Activated CD4-positive, alpha-beta T cell treated with anti-CD3 and anti-CD28 coated beads for 24 hours (primary cell): ENCODE measurements around the gene MOV10L1.

Experiments used
- DNase-seq, 2 donors: peaks; one replicate each; pipeline ENCODE4 v3.0.0-alpha.2; 2020; ENCODE audit warnings: low read depth in 2 of 2

The MOV10L1 gene

DNA sequence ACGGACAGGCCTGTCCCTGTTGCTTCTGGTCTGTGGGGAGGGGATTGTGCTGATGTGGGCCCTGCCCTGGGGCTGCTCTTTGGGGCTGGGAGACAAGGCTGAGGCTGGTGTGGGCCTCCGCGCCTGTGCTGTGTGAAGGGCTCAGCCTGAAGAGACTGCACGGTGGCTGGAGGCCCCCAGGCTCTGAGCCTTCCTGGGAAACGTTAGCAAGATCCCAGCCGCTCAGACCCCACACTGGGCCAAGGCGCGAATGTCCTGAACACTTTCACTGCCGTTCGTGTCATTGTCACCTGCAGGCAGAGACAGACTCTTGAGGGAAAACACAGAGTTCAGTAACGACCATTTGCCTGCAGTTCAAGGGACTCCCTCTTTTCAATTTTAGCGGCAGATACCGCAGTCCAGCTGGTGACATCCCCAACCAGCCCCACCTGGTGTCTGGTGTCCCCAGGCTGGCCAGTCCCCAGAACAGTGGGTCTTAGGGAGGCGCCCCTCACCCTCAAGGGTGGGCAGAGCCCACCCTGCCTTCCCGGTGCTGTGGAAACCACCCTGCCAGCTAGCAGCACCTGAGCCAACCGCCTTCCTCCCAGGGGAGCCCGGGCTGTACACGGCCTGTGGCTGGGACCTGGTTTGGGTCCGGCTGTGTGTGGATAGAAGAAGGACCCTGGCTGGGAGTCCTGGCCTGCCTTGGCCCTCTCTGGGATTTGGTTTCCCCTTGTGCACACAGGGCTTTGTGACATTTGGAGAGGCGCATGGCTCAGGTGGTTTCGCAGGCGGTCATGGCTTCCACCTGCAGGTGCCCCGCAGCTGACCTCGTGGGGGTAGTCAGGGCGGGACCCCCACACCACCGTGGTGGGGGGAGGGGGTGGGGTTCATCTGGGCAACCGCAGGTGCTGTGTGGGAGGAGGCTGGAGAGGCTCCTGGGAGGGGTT is 86.4 kb downstream of the MOV10L1 start:
- DNase-seq, result no peak

DNA sequence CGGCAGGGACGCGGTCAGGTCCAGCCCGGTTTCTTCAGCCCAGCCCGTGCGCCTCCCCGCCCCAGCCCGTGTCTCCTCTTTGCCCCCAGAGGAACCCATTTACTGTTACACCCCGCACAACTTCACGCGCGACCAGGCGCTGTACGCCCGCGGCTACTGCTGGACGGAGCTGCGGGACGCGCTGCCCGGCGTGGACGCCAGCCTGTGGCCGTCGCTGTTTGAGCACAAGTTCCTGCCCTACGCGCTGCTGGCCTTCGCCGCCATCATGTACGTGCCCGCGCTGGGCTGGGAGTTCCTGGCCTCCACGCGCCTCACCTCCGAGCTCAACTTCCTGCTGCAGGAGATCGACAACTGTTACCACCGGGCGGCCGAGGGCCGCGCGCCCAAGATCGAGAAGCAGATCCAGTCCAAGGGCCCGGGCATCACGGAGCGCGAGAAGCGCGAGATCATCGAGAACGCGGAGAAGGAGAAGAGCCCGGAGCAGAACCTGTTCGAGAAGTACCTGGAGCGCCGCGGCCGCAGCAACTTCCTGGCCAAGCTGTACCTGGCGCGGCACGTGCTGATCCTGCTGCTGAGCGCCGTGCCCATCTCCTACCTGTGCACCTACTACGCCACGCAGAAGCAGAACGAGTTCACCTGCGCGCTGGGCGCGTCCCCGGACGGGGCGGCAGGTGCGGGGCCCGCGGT is 87.2 kb downstream of the MOV10L1 start:
- no peak for DNase-seq

DNA sequence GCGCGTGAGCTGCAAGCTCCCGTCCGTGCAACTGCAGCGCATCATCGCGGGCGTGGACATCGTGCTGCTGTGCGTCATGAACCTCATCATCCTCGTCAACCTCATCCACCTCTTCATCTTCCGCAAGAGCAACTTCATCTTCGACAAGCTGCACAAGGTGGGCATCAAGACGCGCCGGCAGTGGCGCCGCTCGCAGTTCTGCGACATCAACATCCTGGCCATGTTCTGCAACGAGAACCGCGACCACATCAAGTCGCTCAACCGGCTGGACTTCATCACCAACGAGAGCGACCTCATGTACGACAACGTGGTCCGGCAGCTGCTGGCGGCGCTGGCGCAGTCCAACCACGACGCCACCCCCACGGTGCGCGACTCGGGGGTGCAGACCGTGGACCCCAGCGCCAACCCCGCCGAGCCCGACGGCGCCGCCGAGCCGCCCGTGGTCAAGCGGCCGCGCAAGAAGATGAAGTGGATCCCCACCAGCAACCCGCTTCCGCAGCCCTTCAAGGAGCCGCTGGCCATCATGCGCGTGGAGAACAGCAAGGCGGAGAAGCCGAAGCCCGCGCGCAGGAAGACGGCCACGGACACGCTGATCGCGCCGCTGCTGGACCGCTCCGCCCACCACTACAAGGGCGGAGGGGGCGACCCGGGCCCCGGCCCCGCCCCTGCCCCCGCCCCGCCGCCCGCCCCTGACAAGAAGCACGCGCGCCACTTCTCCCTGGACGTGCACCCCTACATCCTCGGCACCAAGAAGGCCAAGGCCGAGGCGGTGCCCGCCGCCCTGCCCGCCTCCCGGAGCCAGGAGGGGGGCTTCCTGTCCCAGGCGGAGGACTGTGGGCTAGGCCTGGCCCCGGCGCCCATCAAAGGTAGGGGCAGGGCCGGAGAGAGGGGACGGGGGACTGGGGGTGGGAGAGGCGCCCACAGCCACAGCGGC is 88.0 kb downstream of the MOV10L1 start:
- no peak for DNase-seq

DNA sequence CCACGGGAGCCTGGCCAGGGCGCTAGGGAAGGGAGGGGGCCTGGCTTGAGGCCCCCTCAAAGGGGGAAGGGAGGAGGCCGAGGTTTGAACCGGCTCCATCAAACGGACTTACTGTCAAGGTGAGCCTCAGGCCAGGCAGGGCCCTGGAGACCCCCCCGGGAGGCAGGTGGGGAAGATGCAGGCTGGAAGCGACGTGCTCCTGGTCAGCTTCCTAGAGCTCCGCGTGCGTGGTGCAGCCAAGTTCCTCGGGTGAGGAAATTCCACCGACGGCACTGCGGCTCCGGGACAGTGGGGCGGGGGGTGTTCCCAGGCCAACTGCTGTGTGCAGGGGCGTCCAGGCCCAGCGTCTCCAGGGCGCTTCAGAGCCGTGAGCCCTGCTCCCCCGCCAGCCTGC is 88.7 kb downstream of the MOV10L1 start:
- DNase-seq, result no peak

DNA sequence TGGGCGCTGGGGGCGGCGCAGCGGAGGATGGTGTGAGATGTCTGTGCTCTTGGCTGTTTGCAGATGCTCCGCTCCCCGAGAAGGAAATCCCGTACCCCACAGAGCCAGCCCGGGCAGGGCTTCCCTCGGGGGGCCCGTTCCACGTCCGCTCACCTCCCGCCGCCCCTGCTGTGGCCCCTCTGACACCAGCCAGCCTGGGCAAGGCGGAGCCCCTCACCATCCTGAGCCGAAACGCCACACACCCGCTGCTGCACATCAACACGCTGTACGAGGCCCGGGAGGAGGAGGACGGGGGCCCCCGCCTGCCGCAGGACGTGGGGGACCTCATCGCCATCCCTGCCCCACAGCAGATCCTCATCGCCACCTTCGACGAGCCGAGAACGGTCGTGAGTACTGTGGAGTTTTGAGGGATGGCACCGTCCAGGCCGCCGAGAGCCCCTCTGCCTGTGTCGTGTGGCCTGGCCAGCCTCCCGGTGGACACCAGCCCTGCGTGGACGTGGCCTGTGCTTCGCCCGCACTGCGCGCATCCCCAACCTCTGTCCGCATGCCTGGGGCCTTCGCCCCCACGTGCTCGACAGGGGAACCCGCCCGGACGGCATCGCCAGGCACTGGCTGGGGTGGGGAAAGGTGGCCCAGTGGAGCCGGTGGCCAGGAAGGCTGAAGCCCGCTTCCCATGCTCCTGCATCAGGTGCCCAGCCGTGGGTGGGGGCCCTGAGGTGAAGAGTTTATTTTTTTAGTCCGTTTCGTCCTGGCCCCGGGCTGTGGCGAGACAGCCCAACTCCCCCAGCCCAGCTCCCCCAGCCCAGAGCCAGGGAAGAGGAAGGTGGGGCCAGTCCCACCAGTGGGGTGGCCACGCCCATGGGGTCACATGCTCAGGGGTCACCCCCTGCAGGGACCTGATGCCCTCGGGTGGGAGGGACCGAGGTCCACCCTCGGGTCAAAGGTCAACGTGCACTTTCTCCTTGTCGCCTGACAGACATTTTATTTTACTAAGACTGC is 89.4 kb downstream of the MOV10L1 start:
- no peak for DNase-seq

DNA sequence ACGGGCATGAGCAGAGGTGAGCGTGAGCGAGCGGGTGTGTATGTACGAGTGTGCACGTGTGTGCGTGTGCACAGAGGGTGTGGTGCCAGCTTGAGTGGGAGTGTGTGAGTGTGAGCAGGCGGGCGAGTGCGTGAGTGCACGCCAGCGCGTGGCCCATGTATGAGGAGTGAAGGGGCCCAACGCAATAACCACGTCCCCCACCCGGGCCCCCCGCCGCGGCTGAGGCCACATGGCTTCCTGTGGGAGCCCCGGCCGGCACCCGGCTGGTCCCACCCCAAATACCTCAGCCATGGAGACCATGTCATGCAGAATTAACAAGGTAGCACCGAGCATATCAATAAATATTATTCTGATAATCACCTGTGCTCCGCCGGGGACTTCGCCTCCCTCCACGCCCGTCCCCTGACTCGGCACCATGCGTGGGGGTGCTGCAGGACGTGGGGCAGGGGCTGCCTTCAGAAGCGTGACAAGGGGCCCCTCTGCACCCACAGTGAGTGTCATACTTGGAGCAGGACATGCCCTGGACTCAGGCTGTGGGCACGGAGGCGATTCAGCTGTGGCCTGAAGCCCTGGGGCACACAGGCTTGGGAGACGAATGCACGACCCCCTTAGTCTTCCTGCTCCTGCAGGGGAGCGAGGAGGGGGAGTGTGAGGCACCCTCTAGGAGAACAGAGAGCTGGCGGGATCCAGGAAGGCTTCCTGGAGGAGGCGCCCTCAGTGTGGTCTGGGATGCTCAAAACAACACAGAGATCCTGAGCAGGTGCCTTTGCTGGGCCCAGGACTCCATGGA is 90.3 kb downstream of the MOV10L1 start:
- no peak for DNase-seq

DNA sequence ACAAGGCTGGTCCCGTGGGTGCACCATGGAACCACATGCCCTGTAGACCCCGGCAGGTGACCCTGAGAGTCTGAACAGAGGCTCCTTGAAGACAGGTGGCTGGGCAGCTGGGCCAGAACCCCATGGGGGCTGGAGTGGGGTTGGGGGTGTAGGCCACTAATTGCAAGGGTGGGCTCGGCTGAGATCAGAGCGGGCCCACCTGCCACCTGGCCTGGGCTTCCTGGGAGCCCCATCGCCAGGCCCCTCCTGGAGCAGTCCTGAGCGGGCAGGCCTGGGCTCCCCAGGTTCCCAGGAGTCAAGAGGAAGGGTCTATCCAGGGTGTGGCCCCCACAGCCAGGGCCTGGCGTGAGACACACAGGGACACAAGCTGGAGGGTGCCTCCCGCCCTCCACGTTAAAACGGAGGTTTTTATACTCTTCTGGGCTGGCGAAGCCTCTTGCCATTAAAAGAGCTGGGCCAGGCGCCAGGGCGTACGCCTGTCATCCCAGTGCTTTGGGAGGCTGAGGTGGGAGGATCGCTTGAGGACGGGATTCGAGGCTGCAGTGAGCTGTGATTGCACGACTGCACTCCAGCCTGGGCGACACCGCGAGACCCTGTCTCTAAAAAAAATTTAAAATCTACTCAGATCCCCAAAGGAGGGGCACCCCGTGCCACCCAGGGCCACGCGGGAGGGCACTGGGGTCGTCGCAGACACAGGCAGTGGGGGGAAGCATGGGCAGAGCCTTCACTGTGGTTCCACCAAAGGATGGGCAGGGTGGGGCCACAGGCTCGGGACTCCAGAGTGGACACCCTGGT is 91.1 kb downstream of the MOV10L1 start:
- no peak for DNase-seq

DNA sequence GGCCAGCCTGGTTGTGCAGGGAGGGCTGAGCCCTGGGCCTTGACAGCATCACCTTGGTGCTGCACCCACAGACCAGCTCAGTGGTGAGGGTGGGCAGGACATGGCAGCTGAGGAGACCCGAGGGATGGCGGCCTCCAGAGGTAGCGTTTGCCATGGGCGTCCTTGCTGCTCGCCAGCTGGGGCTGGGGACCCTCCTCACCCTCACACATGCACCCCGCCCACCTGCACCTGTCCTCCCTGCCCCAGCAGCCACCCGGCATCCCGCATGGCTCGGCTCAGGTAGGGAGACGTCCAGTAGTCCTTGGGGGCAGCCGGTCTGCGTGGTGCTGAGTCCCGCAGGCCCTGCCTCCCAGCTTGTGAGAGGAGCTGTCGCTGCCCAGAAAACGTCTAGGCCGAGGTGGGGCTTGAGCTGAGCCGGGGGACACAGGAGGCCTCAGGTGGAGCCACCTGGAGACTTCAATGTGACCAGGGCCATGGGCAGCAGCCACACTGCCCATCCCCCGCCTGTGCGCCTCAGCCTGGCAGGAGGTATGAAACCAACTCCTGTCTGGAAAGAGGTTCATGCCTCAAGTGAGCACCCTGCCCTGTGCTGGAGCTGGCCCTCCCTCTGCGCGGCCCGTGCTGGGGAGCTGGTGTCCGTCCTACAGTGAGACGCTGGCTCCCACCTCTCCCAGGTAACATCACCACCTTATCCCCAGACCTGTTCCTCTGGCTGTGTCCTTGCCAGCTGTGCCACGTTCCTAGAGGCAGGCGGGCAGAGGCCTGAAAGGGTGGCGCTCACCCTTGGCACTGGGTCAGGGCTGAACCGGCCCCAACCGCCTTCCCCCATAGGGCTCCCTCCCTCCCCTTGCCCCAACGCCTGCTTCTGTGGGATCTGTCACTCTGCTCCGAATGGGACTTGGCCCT is 92.6 kb downstream of the MOV10L1 start:
- DNase-seq, result no peak

DNA sequence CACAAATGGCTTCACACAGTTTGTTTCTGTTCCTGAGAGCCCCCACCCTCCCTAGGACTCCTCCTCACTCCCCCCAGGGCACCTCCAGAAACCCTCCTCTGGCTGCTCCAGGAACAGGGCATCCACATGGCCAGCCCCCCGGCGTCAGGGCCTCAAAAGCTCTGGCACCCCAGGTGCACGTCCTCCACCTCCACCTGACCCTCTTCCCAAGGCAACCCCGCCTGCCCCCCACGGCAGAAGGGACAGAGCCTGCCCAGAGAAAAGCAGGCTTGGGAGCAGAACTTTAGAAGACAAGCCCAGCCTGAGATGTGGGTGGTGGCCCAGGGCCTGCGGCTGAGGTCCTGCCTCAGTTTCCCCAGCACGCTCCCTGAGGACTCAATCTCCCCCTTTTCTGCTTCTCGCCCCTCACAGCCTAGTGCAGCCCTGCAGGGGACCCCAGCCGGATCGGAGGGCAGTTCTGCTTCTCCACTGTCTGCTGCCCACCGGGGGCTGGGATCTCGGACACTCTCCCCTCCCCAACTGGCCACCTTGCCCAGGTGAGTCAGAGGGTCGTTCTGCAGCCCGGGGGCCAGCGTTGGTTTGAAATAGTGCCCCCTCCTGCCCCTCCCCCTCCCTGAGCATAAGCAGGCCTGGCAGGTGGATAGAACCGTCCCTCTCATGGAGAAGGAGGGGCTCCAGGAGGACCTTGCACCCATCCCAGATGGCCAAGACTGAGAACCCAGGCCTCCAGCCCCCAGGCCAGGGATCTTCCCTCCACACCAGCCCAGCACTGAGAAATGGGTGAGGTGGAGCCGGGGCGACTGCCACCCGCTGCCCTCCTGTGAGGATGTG is 93.5 kb downstream of the MOV10L1 start:
- DNase-seq, result no peak

DNA sequence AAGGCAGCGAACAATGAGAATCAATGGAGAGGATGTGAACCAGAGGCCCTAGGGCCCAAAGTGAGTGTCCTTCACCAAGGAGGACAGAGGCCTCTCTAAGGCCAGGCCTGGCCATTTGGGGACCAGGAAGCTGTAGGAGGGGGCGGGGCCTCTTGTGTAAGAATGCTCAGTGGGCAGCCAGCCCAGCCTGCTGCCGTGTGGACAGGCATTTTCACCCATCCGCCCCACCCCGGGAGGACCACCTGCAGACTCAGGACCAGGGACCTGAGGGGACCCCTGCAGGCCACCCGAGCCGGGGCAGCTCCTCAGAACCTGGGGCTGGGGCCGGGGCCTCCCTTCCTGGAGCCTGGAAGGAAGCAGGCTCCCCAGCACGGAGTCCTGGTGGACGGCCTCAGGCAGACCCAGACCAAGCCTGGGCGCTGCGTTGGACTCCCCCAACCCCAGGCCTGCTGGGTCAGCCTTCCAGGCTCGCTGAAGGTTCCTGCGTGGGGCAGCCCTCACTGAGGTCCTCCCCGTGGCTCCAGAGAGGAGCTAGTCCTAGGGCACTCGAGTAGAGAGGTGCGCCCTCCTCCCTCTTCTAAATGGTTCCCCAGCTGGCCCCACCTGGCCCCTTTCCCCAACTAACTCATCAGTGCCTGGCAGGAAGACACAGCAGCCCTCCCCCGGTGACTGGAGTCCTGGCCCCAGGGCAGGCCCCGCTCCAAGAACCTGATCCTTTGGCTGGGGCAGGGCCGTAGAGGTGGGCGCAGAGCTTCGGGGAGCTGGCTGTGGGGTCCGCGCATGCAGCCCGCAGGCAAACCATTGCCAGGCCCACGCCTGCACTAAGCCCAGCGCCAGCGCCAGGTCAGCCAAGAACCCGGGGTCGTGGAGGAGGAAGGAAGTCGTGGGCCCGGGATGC is 94.4 kb downstream of the MOV10L1 start:
- no peak for DNase-seq

DNA sequence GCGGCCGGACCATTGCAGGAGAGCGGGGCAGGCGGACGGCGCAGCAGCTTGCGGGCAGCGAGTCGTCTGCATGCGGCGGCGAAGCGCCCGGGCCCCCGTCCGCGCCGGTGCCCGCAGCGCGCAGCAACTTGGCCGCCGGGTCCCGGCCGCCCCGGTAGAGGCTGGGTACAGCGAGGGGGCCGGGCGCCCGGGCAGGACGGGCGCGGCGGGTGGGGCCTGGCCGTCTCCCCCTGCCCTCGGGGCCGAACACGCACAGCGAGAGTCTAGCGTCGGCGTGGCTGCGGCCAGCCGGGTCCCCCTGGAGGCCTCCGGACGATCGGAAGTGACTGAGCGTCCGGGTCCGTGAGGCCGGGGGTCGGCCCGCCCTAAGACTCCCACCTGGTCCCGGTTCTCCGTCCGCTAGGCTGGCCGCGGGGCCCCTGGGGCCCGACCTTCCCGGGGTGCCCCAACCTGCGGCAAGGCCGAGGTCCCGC is 95.1 kb downstream of the MOV10L1 start:
- no peak for DNase-seq

DNA sequence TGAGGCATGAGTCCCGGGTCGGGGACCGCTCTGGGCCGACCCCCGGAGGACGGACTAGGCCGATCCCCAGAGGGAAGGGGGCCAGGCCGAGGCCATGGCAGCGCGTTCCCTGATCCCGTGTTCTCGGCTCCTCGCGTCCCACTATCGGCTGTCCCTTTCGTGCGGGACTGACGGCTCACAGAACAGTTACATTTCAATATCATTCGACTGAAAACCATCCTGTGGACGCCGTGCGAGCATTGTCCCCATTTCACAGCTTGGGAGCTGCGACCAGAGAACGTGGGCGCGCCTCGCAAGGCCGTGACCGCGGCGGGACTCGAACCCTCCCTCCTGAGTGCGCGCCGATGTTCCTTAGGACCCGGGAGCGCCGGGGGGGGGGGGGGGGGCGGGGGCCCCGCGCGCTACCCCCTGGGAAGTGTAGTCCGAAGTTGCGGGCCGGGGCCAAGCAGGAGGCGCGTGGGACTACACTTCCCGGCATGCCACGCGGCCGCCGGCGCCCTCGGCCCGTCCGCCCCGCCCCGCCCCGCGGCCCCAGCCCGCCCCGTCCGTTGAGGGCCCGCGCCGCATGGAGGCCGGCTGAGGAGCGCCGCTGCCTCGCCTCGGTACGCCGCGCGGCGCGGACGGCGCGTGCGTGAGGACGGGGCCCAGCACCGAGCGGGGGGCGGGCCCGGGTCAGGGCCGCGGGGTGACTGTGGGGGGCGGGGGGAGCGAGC is 95.7 kb downstream of the MOV10L1 start, which contains the start of gene TRABD:
Gene TRABD, plus strand, starts transcription at position 539 of the 713 bp plus-strand sequence. CDS start 7,148 bp downstream, outside the sequence.
- peak; percentile 79 to 82 for DNase-seq

DNA sequence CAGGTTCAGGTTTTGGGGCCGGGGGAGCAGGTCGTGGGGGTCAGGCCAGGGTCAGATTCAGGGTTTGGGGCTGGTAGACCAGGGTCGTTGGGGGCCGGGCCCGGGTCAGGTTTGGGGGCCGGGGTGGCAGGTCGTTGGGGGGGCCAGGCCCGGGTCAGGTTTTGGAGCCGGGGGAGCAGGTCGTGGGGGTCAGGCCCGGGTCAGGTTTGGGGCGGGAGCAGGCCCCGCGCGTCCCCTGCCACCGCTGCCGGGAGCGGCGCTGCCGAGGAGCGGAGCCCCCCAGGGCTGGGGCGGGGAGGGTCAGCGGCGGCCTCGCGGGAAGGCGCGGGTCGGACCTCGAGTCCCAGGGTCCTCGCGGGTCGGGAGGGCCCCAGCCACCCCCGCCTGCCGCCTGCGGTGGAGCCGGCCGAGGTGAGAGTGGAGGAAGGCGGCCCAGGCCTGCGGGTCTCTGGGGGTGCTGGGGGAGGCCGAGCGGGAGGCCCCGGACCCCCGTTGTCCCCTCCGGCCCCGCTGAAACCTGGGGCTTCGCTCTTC is 96.4 kb downstream of the MOV10L1 start:
- DNase-seq, result no peak

DNA sequence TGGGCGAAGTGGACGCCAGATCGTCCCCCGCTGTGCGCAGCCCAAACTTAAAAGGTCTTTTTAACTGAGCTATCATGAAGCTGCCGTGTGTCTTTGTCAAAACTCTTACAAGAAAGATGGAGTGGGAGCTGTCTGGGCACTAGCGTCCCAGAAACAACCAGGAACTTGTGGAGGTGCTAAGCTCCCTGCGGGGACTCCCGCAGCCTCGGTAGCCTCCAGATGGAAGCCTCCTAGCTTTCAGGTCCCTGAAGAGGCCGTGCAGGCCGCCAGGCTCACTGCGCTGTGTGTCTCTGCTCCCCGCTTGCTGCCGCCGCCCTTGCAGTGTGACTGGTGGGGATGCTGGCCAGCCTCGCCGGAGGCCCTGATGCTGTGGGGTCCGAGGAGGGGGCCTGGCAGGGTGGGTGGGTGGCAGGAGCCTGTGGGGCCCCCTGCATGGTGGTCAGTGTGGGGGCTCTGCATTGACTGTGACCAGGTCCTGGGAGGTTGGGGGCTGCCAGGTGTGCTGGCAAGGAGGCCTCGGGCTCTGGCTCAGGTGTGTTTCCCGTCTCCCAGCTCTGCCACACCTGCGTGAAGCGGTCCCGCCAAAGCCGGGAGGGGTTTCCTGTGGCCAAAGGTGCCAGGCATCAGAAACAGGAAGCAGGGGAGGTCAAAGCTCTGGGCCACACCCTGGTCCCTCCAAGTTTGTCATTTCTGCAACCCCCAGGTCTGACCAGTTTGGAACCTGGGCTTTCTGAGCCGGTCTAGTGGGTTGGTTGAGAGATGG is 97.1 kb downstream of the MOV10L1 start:
- DNase-seq, result no peak
